ENCODE results near the gene CNTROB. TPM values are rescaled to one million over a fixed set of nuclear protein-coding genes. Genes with fewer than 3 reads are reported as not detected.

CNTROB gene
- 27.5 and 40.5 TPM in 2 replicates for total RNA-seq (2014; rRNA removed)
- Bru-seq, nascent RNA, result percentile 64 among the genes with signal in this experiment
- percentile 76 among the genes with signal in this experiment for BruChase-seq, experiment 1, labeled RNA remaining after a 6-hour chase
- BruChase-seq, experiment 2, labeled RNA remaining after a 2-hour chase, result percentile 68 among the genes with signal in this experiment
- long read RNA-seq, transcript CNTROB-202 (19 exons, 3,705 nt), result major isoform, 9 of 44 reads
- long read RNA-seq, transcript CNTROB-203 (19 exons, 2,783 nt), result minor isoform, 5 of 44 reads
- long read RNA-seq, partial matches to known transcripts, result 17 of 44 reads
- long read RNA-seq, other reads (novel, unspliced or antisense), result 13 of 44 reads

- no peaks in the 10 kb centered on the region for H3F3A ChIP-seq (ENCODE audit: low read length, unreplicated experiment)
- no peaks in the 10 kb centered on the region for H4K20me1 ChIP-seq (ENCODE audit: low read length)
- peak within 1 kb of the TSS; percentile 98 for H3K4me3 ChIP-seq (ENCODE audit: low read length)
- peak within 1 kb of the TSS; percentile 99 for H3K4me2 ChIP-seq (ENCODE audit: low read length)
- ChIA-PET POLR2A (ENCODE audit: unreplicated experiment) (interaction anchor here (0.6 kb wide), 1 partner anchor 106 kb away, joined by 6 read pairs; no protein-coding TSS in a partner anchor), CTCF (interaction anchor here (0.6 to 2.2 kb wide), 5 partner anchors 51 to 129 kb away, joined by 3 to 10 read pairs (median 3); no protein-coding TSS in a partner anchor)
- ATAC-seq, result peak; percentile 95
- peaks cover 21% of the 10 kb centered on the region for H3K4me1 ChIP-seq (ENCODE audit: insufficient read depth, low read length)
- BruUV-seq (replicated peaks), result no TSS peak
- H3K27ac ChIP-seq (ENCODE audit: low read length), result peak within 1 kb of the TSS; percentile 44
- H3K9ac ChIP-seq (ENCODE audit: low read length), result peak within 1 kb of the TSS; percentile 88
- H3K9me2 ChIP-seq (replicated peaks; ENCODE audit: low read length), result no peaks in the 10 kb centered on the region
- peaks cover 45% of the 10 kb centered on the region for H3K79me2 ChIP-seq (ENCODE audit: low read length)
- peak within 1 kb of the TSS; percentile 100 for H2AFZ ChIP-seq (ENCODE audit: low read length)
- intact Hi-C loops (cut with micrococcal nuclease), result loop anchor here (1.0 to 5.0 kb wide), 3 partner anchors 45 to 125 kb away; no protein-coding TSS in a partner anchor
- no peaks in the 10 kb centered on the region for H3K27me3 ChIP-seq (ENCODE audit: low read length)
- peak; percentile 96 for DNase-seq
- no peaks in the 10 kb centered on the region for H3K36me3 ChIP-seq (ENCODE audit: low read depth, low read length)
- no peaks in the 10 kb centered on the region for H3K9me3 ChIP-seq (ENCODE audit: low read length)
- TF ChIP-seq, protein P1, sequence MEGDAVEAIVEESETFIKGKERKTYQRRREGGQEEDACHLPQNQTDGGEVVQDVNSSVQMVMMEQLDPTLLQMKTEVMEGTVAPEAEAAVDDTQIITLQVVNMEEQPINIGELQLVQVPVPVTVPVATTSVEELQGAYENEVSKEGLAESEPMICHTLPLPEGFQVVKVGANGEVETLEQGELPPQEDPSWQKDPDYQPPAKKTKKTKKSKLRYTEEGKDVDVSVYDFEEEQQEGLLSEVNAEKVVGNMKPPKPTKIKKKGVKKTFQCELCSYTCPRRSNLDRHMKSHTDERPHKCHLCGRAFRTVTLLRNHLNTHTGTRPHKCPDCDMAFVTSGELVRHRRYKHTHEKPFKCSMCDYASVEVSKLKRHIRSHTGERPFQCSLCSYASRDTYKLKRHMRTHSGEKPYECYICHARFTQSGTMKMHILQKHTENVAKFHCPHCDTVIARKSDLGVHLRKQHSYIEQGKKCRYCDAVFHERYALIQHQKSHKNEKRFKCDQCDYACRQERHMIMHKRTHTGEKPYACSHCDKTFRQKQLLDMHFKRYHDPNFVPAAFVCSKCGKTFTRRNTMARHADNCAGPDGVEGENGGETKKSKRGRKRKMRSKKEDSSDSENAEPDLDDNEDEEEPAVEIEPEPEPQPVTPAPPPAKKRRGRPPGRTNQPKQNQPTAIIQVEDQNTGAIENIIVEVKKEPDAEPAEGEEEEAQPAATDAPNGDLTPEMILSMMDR (conservative IDR thresholded peaks at IDR 0.05; ENCODE audit: low read depth, low read length), result no peak
- no peak for TF ChIP-seq EZH2 (IDR thresholded peaks at IDR 0.05; ENCODE audit: low read length, unreplicated experiment)
- no peak for TF ChIP-seq EZH2phosphoT487 (IDR thresholded peaks at IDR 0.05; ENCODE audit: borderline replicate concordance, low read length)
Observed at GRCh38 chr17:7931709-7932482, at the start of gene CNTROB, which contains the start of gene TRAPPC1. TSS of gene CNTROB (plus strand) at chr17:7932206. CDS start at chr17:7933080, 874 bp downstream. TSS of gene TRAPPC1 (minus strand) at chr17:7931946. CDS start at chr17:7931829, 117 bp downstream.

- Histone ChIP-seq H3K4me3 (ENCODE audit: low read length) (no peak overlapping the region), H3K9me2 (replicated peaks; ENCODE audit: low read length) (no peaks in the 10 kb centered on the region), H3F3A (ENCODE audit: low read length, unreplicated experiment) (peaks cover 11% of the 10 kb centered on the region), H3K9ac (ENCODE audit: low read length) (no peak overlapping the region), H3K27ac (ENCODE audit: low read length) (no peak overlapping the region), H3K4me1 (ENCODE audit: insufficient read depth, low read length) (0 out of 2 replicates have a peak, but pooled peaks cover 8% of the 10 kb centered on the region), H3K27me3 (ENCODE audit: low read length) (no peaks in the 10 kb centered on the region), H3K9me3 (ENCODE audit: low read length) (no peaks in the 10 kb centered on the region), H3K36me3 (ENCODE audit: low read depth, low read length) (no peaks in the 10 kb centered on the region), H3K79me2 (ENCODE audit: low read length) (peaks cover 14% of the 10 kb centered on the region), H2AFZ (ENCODE audit: low read length) (no peak overlapping the region), H4K20me1 (ENCODE audit: low read length) (no peaks in the 10 kb centered on the region), H3K4me2 (ENCODE audit: low read length) (no peak overlapping the region)
- no peak for ATAC-seq
- intact Hi-C loops (cut with micrococcal nuclease), result no loop called here
- TF ChIP-seq, protein P1 (conservative IDR thresholded peaks at IDR 0.05; ENCODE audit: low read depth, low read length), result no peak
- TF ChIP-seq EZH2 (IDR thresholded peaks at IDR 0.05; ENCODE audit: low read length, unreplicated experiment) (no peak), EZH2phosphoT487 (IDR thresholded peaks at IDR 0.05; ENCODE audit: borderline replicate concordance, low read length) (no peak)
- no TSS peak for BruUV-seq (replicated peaks)
- POLR2A ChIA-PET (ENCODE audit: unreplicated experiment), result no interaction called here
- CTCF ChIA-PET, result no interaction called here
- no peak for DNase-seq
Observed at GRCh38 chr17:7882629-7883028, 49.4 kb upstream of the CNTROB start.

All from PC-3 (cell line).